ENCODE data around the gene TRPV2. TPM values are rescaled to one million over a fixed set of nuclear protein-coding genes. Genes with fewer than 3 reads are reported as not detected.

The TRPV2 gene, protein sequence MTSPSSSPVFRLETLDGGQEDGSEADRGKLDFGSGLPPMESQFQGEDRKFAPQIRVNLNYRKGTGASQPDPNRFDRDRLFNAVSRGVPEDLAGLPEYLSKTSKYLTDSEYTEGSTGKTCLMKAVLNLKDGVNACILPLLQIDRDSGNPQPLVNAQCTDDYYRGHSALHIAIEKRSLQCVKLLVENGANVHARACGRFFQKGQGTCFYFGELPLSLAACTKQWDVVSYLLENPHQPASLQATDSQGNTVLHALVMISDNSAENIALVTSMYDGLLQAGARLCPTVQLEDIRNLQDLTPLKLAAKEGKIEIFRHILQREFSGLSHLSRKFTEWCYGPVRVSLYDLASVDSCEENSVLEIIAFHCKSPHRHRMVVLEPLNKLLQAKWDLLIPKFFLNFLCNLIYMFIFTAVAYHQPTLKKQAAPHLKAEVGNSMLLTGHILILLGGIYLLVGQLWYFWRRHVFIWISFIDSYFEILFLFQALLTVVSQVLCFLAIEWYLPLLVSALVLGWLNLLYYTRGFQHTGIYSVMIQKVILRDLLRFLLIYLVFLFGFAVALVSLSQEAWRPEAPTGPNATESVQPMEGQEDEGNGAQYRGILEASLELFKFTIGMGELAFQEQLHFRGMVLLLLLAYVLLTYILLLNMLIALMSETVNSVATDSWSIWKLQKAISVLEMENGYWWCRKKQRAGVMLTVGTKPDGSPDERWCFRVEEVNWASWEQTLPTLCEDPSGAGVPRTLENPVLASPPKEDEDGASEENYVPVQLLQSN
- 34.6 TPM for polyA plus RNA-seq (2012; ENCODE audit: missing spikeins)

DNA sequence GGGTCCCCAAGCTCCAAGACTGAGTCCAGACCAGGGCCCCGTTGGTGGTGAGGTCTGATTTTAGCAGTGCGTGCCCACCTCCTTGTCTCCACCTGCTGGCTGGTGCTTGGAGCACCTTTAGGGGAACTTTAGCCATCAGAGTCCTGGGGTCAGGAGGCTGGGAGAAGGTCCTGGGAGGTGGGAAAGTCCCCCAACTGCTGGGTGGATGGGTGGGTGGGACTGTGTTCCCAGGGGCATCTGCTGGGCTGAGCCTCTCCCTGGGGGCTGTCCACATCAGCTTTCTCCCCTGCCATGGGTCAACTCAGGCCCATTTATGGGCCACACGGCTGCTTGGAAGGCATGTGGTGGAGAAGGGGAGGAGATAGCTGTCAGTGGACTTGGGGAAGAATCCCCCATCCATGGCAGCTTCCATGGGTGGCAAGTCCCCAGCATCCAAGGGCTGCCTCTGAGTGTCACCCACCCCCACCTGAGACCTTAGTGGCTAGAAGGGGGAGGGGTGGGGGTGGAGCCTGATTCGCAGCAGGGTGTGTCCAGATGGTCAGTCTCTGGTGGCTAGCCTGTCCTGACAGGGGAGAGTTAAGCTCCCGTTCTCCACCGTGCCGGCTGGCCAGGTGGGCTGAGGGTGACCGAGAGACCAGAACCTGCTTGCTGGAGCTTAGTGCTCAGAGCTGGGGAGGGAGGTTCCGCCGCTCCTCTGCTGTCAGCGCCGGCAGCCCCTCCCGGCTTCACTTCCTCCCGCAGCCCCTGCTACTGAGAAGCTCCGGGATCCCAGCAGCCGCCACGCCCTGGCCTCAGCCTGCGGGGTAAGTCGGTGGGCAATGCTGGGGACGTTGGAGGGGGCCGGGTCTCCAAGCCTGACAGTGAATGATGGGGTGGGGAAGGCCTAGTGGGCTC, at the start of gene TRPV2:
Gene TRPV2, plus strand, starts transcription at position 541 of the 894 bp plus-strand sequence. CDS start 2,098 bp downstream, outside the sequence.
- FAIRE-seq (peak; percentile 95), DNase-seq (ENCODE audit: insufficient read length) (peak; percentile 64)
- TF ChIP-seq POLR2A (IDR thresholded peaks at IDR 0.05; ENCODE audit: low read depth, low read length): peak; percentile 47; the same call in 1 of the 2 replicates
- no peak for TF ChIP-seq POLR2AphosphoS5 (IDR thresholded peaks at IDR 0.05; ENCODE audit: low read depth, low read length)

GRCh38 chr17:16371742-16372141, 43.6 kb upstream of the TRPV2 start:
- DNase-seq (ENCODE audit: insufficient read length) (no peak), FAIRE-seq (no peak)
- TF ChIP-seq POLR2A (IDR thresholded peaks at IDR 0.05; ENCODE audit: low read depth, low read length): no peak
- no peak for TF ChIP-seq POLR2AphosphoS5 (IDR thresholded peaks at IDR 0.05; ENCODE audit: low read depth, low read length)
- TF ChIP-seq TAF1 (IDR thresholded peaks at IDR 0.05; ENCODE audit: borderline replicate concordance, low read depth, low read length): no peak

DNA sequence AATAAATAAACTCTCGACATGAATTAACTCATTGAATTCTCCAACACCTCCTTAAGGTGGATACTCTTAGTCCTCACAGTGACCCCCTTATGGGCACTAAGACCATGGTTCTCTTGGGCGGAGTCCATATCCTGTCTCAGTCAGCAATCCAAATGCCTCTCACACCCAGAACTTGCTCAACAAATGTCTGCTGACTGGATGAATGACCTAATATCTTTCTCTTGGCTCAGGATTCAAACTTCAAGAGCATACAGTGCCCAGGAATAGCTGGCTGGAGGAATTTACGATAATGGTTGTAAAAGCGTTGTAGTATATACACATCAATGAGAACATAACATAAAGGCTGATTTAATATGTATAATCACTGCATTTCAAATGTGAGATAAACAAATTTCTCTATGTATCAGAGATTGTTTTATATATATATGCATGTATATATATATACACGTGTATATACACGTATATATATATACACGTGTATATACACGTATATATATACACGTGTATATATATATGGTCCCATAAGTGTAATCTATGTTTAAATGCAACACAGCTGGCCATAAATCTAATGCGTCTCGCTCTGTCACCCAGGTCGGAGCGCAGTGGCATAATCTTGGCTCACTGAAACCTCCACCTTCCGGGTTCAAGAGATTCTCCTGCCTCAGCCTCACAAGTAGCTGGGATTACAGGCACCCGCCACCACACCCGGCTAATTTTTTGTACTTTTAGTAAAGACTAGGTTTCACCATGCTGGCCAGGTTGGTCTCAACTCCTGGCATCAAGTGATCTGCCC, 41.0 kb upstream of the TRPV2 start:
- FAIRE-seq: no peak
- DNase-seq (ENCODE audit: insufficient read length): no peak
- TF ChIP-seq POLR2AphosphoS5 (IDR thresholded peaks at IDR 0.05; ENCODE audit: low read depth, low read length): no peak
- no peak for TF ChIP-seq TAF1 (IDR thresholded peaks at IDR 0.05; ENCODE audit: borderline replicate concordance, low read depth, low read length)
- TF ChIP-seq POLR2A (IDR thresholded peaks at IDR 0.05; ENCODE audit: low read depth, low read length): no peak

GRCh38 chr17:16377941-16378341, 37.4 kb upstream of the TRPV2 start:
- TF ChIP-seq TAF1 (IDR thresholded peaks at IDR 0.05; ENCODE audit: borderline replicate concordance, low read depth, low read length): no peak
- no peak for FAIRE-seq
- no peak for DNase-seq (ENCODE audit: insufficient read length)

DNA sequence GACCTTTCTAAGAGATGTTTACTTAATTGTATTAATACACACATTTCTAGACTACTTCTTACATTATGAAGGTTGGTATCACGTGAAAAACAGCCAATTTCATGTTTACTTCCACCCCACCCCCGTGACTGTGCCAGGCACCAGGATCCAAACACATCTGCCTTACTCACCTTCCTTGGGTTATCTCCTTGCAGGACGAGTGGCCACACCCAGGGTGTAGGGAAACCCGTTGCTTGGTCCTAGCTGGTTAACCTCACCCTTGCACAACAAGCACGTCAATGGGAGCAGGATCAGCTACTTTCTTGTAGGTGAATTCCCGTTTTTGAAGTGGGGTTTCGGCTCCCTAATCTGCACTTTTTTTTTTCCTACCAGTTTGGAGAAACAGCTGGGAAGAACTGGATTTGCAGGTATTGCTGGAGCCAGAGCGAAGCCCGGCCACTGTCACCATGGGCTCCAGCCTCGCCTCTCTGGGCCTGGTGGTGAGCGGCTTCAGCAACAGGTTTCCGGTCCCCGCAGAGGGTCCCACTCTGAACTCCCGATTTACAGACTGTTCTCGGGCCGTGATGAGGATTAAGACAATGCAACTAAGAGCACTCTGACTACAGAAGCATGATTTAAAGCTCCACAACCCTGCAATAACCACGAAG, 36.6 kb upstream of the TRPV2 start:
- FAIRE-seq (no peak), DNase-seq (ENCODE audit: insufficient read length) (no peak)
- no peak for TF ChIP-seq POLR2AphosphoS5 (IDR thresholded peaks at IDR 0.05; ENCODE audit: low read depth, low read length)
- no peak for TF ChIP-seq TAF1 (IDR thresholded peaks at IDR 0.05; ENCODE audit: borderline replicate concordance, low read depth, low read length)
- no peak for TF ChIP-seq POLR2A (IDR thresholded peaks at IDR 0.05; ENCODE audit: low read depth, low read length)

- TF ChIP-seq POLR2AphosphoS5 (IDR thresholded peaks at IDR 0.05; ENCODE audit: low read depth, low read length): no peak
- DNase-seq (ENCODE audit: insufficient read length): no peak
- no peak for FAIRE-seq
Observed at GRCh38 chr17:16379654-16380053, 35.7 kb upstream of the TRPV2 start.

- peak; percentile 94 for FAIRE-seq
- peak; percentile 99 for TF ChIP-seq POLR2A (IDR thresholded peaks at IDR 0.05; ENCODE audit: low read depth, low read length)
- peak; percentile 98 for TF ChIP-seq TAF1 (IDR thresholded peaks at IDR 0.05; ENCODE audit: borderline replicate concordance, low read depth, low read length)
- peak; percentile 100 for TF ChIP-seq POLR2AphosphoS5 (IDR thresholded peaks at IDR 0.05; ENCODE audit: low read depth, low read length)
Observed at GRCh38 chr17:16380640-16381495, 34.5 kb upstream of the TRPV2 start, which contains the start of gene UBB. Gene UBB, plus strand, starts transcription at chr17:16381091. Its CDS starts 817 bp downstream, at chr17:16381908.

DNA sequence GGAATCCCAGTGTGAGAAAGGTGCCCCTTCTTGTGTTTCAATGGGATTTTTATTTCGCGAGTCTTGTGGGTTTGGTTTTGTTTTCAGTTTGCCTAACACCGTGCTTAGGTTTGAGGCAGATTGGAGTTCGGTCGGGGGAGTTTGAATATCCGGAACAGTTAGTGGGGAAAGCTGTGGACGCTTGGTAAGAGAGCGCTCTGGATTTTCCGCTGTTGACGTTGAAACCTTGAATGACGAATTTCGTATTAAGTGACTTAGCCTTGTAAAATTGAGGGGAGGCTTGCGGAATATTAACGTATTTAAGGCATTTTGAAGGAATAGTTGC, 33.9 kb upstream of the TRPV2 start:
- TF ChIP-seq TAF1 (IDR thresholded peaks at IDR 0.05; ENCODE audit: borderline replicate concordance, low read depth, low read length) (no peak), POLR2AphosphoS5 (IDR thresholded peaks at IDR 0.05; ENCODE audit: low read depth, low read length) (no peak), POLR2A (IDR thresholded peaks at IDR 0.05; ENCODE audit: low read depth, low read length) (no peak)
- DNase-seq (ENCODE audit: insufficient read length): no peak

More at GRCh38 chr17:16380640-16381495, 34.5 kb upstream of the TRPV2 start, which contains the start of gene UBB:
- DNase-seq (ENCODE audit: insufficient read length): peak; percentile 81

DNA sequence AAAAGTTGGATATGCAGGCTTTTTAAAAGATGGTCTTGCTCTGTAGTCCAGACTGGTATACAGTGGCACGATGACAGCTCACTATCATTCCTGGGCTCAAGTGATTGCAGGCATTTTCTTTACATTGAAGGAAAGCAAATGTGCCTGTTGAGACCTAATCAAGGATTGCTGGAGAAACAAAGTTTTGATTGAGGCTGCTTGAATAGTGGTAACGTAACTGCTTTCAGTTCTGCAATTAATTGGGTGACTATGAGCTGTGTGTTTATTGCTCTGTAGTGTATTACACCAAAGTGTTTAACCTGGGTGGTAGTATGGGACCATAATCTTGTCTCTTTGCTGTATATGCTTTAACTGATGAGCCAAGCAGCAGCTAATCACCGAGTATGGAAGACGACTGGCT, 32.2 kb upstream of the TRPV2 start:
- FAIRE-seq (no peak), DNase-seq (ENCODE audit: insufficient read length) (no peak)
- no peak for TF ChIP-seq TAF1 (IDR thresholded peaks at IDR 0.05; ENCODE audit: borderline replicate concordance, low read depth, low read length)
- peak; percentile 61 for TF ChIP-seq POLR2A (IDR thresholded peaks at IDR 0.05; ENCODE audit: low read depth, low read length)
- peak; percentile 33; the same call in 1 of the 2 replicates for TF ChIP-seq POLR2AphosphoS5 (IDR thresholded peaks at IDR 0.05; ENCODE audit: low read depth, low read length)

More for the DNA sequence above, 33.9 kb upstream of the TRPV2 start:
- FAIRE-seq: no peak
